CD8-positive, alpha-beta memory T cell (primary cell): ENCODE results near the gene CCHCR1. TPM values are rescaled to one million over a fixed set of nuclear protein-coding genes. Genes with fewer than 3 reads are reported as not detected.
"Not testable (repeated sequence)": the region's sequence is repeated elsewhere in the genome, so short reads cannot be mapped to it uniquely, and the experiment has no call there.

Experiments
- CTCF ChIA-PET: fragments of 350-600 bp; sonication (Branson Sonifier 250); formaldehyde crosslinking; loops from one replicate; lab custom pipeline; 2021; ENCODE audit warnings: antibody characterized with exemption; lab: Charles Lee
- POLR2A ChIA-PET: fragments of 350-600 bp; sonication (Branson Sonifier 250); formaldehyde crosslinking; loops from one replicate; lab custom pipeline; 2021; ENCODE audit warnings: antibody characterized with exemption; lab: Charles Lee
- DNase-seq, 5 donors: peaks; one replicate each; pipeline versions ENCODE4 v3.0.0 to v3.0.0-alpha.2; 2020 to 2022; ENCODE audit warnings: mixed read lengths in 1 of 5
- H3K27ac ChIP-seq: one replicate; pipeline ENCODE4 v1.7.0; 2013; ENCODE audit warnings: low read depth, mild to moderate bottlenecking, low read length, moderate library complexity
- H3K27me3 ChIP-seq: 2 replicates; pipeline ENCODE4 v1.7.0; 2013; ENCODE audit warnings: low read length, mild to moderate bottlenecking; ENCODE audit not compliant: insufficient read depth, poor library complexity, severe bottlenecking
- H3K36me3 ChIP-seq: 2 replicates; pipeline ENCODE4 v1.7.0; 2013; ENCODE audit warnings: mild to moderate bottlenecking, low read length, moderate library complexity; ENCODE audit not compliant: insufficient read depth
- H3K4me1 ChIP-seq: 2 replicates; pipeline ENCODE4 v1.7.0; 2013; ENCODE audit warnings: mild to moderate bottlenecking, low read length, moderate library complexity; ENCODE audit not compliant: insufficient read depth
- H3K4me3 ChIP-seq: 2 replicates; pipeline ENCODE4 v1.7.0; 2013; ENCODE audit warnings: mild to moderate bottlenecking, low read length
- H3K9me3 ChIP-seq: 2 replicates; pipeline ENCODE4 v1.7.0; 2013; ENCODE audit warnings: mild to moderate bottlenecking, low read length
- H3K27ac Mint-ChIP-seq, 8 donors: one replicate each; pipeline ENCODE4 v1.8.0; 2020 to 2021; ENCODE audit warnings: mixed read lengths in 8 of 8, mild to moderate bottlenecking in 6 of 8, inconsistent platforms in 3 of 8, moderate library complexity in 3 of 8
- H3K27me3 Mint-ChIP-seq, 2 donors: one replicate each; pipeline ENCODE4 v1.8.0; 2020 to 2021; ENCODE audit warnings: mixed read lengths in 2 of 2, mild to moderate bottlenecking in 1 of 2, moderate library complexity in 1 of 2
- H3K36me3 Mint-ChIP-seq, 3 donors: one replicate each; pipeline ENCODE4 v1.8.0; 2020 to 2021; ENCODE audit warnings: mixed read lengths in 3 of 3, inconsistent platforms in 1 of 3, mild to moderate bottlenecking in 1 of 3
- H3K4me1 Mint-ChIP-seq, 3 donors: one replicate each; pipeline ENCODE4 v1.8.0; 2020 to 2021; ENCODE audit warnings: mixed read lengths in 3 of 3, inconsistent platforms in 1 of 3, mild to moderate bottlenecking in 1 of 3
- H3K4me3 Mint-ChIP-seq, 7 donors: one replicate each; pipeline ENCODE4 v1.8.0; 2020 to 2021; ENCODE audit warnings: mixed read lengths in 7 of 7, mild to moderate bottlenecking in 6 of 7, moderate library complexity in 4 of 7, inconsistent platforms in 2 of 7
- H3K9me3 Mint-ChIP-seq, 5 donors: one replicate each; pipeline ENCODE4 v1.8.0; 2020 to 2022; ENCODE audit warnings: mixed read lengths in 5 of 5, mild to moderate bottlenecking in 3 of 5, moderate library complexity in 2 of 5, inconsistent platforms in 1 of 5
- polyA plus RNA-seq: library from polyadenylated mRNA; unstranded; fragments of 300-500 nt; fragmentation: Illumina TruSeq; gene quantifications from one replicate; pipeline ENCODE4 v1.2.3, GENCODE V29; 2021
- total RNA-seq, 2 experiments: library from RNA; stranded (reverse); gene quantifications; one replicate each; pipeline ENCODE4 v1.2.3, GENCODE V29; 2021

The CCHCR1 gene
- total RNA-seq (10 to 100 TPM; 45.9 to 46.1 TPM), polyA plus RNA-seq (7.4 TPM)

GRCh38 chr6:31157513-31158139, at the start of gene CCHCR1:
Gene CCHCR1 (minus strand): TSS chr6:31157802. CDS start chr6:31157600, 202 bp downstream.
- Mint-ChIP-seq H3K27ac (peak within 1 kb of the TSS; percentile 10 to 96 (median 90)), H3K27me3 (no peaks in the 10 kb centered on the region), H3K36me3 (peaks cover 4 to 34% (median 6%) of the 10 kb centered on the region in 3 donors), H3K4me1 (peaks cover 23 to 35% (median 33%) of the 10 kb centered on the region in 3 donors), H3K9me3 (no peaks in the 10 kb centered on the region), H3K4me3 (peak within 1 kb of the TSS; percentile 80 to 98 (median 88))
- POLR2A ChIA-PET, result interaction anchor here (0.5 to 2.0 kb wide), 3 partner anchors 40 to 678 kb away, joined by 3 to 12 read pairs (median 4); no protein-coding TSS in a partner anchor
- peak within 1 kb of the TSS; percentile 88 for H3K4me3 ChIP-seq
- CTCF ChIA-PET, result interaction anchor here (0.6 to 1.4 kb wide), 2 partner anchors 12 to 20 kb away, joined by 3 read pairs; no protein-coding TSS in a partner anchor
- no peak for DNase-seq
- peaks cover 4% of the 10 kb centered on the region for H3K36me3 ChIP-seq
- H3K27me3 ChIP-seq, result no peaks in the 10 kb centered on the region
- no peaks in the 10 kb centered on the region for H3K9me3 ChIP-seq
- H3K4me1 ChIP-seq, result peaks cover 18% of the 10 kb centered on the region
- H3K27ac ChIP-seq, result peak within 1 kb of the TSS; percentile 70

- peaks cover 0 to 11% (median 2%) of the 10 kb centered on the region in 3 donors for H3K36me3 Mint-ChIP-seq
- no peak for DNase-seq
- peak overlapping the region; percentile 5 to 87 (median 42) for H3K4me3 Mint-ChIP-seq
- ChIA-PET CTCF (interaction anchor here (1.7 to 3.9 kb wide), 2 partner anchors 9 to 161 kb away, joined by 5 to 13 read pairs; no protein-coding TSS in a partner anchor), POLR2A (no interaction called here)
- H3K27ac Mint-ChIP-seq, result peak overlapping the region in 7 of 8 donors; percentile 71 to 90 (median 83)
- H3K4me3 ChIP-seq, result no peak overlapping the region
- H3K4me1 ChIP-seq, result peaks cover 38% of the 10 kb centered on the region
- H3K27ac ChIP-seq, result no peak overlapping the region
- no peaks in the 10 kb centered on the region for H3K36me3 ChIP-seq
- peaks cover 37 to 51% (median 45%) of the 10 kb centered on the region in 3 donors for H3K4me1 Mint-ChIP-seq
- H3K9me3 Mint-ChIP-seq, result no peaks in the 10 kb centered on the region
- no peaks in the 10 kb centered on the region for H3K27me3 ChIP-seq
- H3K27me3 Mint-ChIP-seq, result peaks cover 0 to 1% of the 10 kb centered on the region in 2 donors
- no peaks in the 10 kb centered on the region for H3K9me3 ChIP-seq
These were observed 48.0 kb upstream of the CCHCR1 start for GRCh38 chr6:31205638-31206037.

- ChIA-PET POLR2A (interaction anchor here (3.0 kb wide), 1 partner anchor 68 kb away, joined by 9 read pairs; no protein-coding TSS in a partner anchor), CTCF (interaction anchor here (1.7 kb wide), 1 partner anchor 162 kb away, joined by 5 read pairs; no protein-coding TSS in a partner anchor)
- no peaks in the 10 kb centered on the region for H3K9me3 ChIP-seq
- Mint-ChIP-seq H3K27ac (peak overlapping the region; percentile 94 to 99 (median 98)), H3K27me3 (peaks cover 0 to 1% of the 10 kb centered on the region in 2 donors), H3K9me3 (no peaks in the 10 kb centered on the region), H3K4me1 (peaks cover 44 to 60% (median 54%) of the 10 kb centered on the region in 3 donors), H3K36me3 (peaks cover 0 to 18% (median 2%) of the 10 kb centered on the region in 3 donors), H3K4me3 (peak overlapping the region; percentile 88 to 100 (median 94))
- peaks cover 7% of the 10 kb centered on the region for H3K36me3 ChIP-seq
- peaks cover 46% of the 10 kb centered on the region for H3K4me1 ChIP-seq
- no peaks in the 10 kb centered on the region for H3K27me3 ChIP-seq
- H3K27ac ChIP-seq, result no peak overlapping the region
- no peak overlapping the region for H3K4me3 ChIP-seq
- no peak for DNase-seq
These were observed 47.1 kb upstream of the CCHCR1 start for GRCh38 chr6:31204751-31205145.

- CTCF ChIA-PET, result interaction anchor here (0.9 to 1.6 kb wide), 2 partner anchors 151 to 163 kb away, joined by 3 to 4 read pairs; no protein-coding TSS in a partner anchor
- POLR2A ChIA-PET, result interaction anchor here (0.7 to 3.0 kb wide), 6 partner anchors 10 to 163 kb away, joined by 3 to 9 read pairs (median 4); partner anchors contain the start of gene HLA-B
- Histone ChIP-seq H3K4me1 (peaks cover 57% of the 10 kb centered on the region), H3K36me3 (peaks cover 7% of the 10 kb centered on the region), H3K27ac (peak overlapping the region; percentile 65), H3K4me3 (peak overlapping the region; percentile 55), H3K27me3 (no peaks in the 10 kb centered on the region), H3K9me3 (no peaks in the 10 kb centered on the region)
- Mint-ChIP-seq H3K27ac (peak overlapping the region; percentile 94 to 99 (median 98)), H3K36me3 (peaks cover 0 to 21% (median 2%) of the 10 kb centered on the region in 3 donors), H3K9me3 (no peaks in the 10 kb centered on the region), H3K4me3 (peak overlapping the region; percentile 88 to 100 (median 94)), H3K27me3 (no peaks in the 10 kb centered on the region), H3K4me1 (peaks cover 55 to 72% (median 66%) of the 10 kb centered on the region in 3 donors)
- peak in 4 of 5 donors; percentile 32 to 69 (median 53) for DNase-seq
These were observed 45.9 kb upstream of the CCHCR1 start for GRCh38 chr6:31203345-31203979.

GRCh38 chr6:31202259-31203166, 44.9 kb upstream of the CCHCR1 start:
- Mint-ChIP-seq H3K9me3 (no peaks in the 10 kb centered on the region), H3K36me3 (peaks cover 0 to 26% (median 0%) of the 10 kb centered on the region in 3 donors), H3K4me3 (peak overlapping the region in 6 of 7 donors; percentile 36 to 100 (median 76)), H3K27me3 (peaks cover 0 to 3% of the 10 kb centered on the region in 2 donors), H3K4me1 (peaks cover 57 to 74% (median 66%) of the 10 kb centered on the region in 3 donors), H3K27ac (peak overlapping the region; percentile 94 to 99 (median 98))
- H3K9me3 ChIP-seq, result no peaks in the 10 kb centered on the region
- peak overlapping the region; percentile 65 for H3K27ac ChIP-seq
- POLR2A ChIA-PET, result interaction anchor here (0.6 to 3.0 kb wide), 8 partner anchors 9 to 164 kb away, joined by 3 to 9 read pairs (median 4); partner anchors contain the start of gene HLA-B
- H3K4me3 ChIP-seq, result no peak overlapping the region
- DNase-seq, result no peak
- peaks cover 7% of the 10 kb centered on the region for H3K36me3 ChIP-seq
- no peaks in the 10 kb centered on the region for H3K27me3 ChIP-seq
- peaks cover 57% of the 10 kb centered on the region for H3K4me1 ChIP-seq
- CTCF ChIA-PET, result interaction anchor here (0.9 to 1.6 kb wide), 2 partner anchors 152 to 164 kb away, joined by 3 to 4 read pairs; no protein-coding TSS in a partner anchor

GRCh38 chr6:31199105-31199452, 41.5 kb upstream of the CCHCR1 start:
- ChIA-PET CTCF (interaction anchor here (7.6 kb wide), 1 partner anchor 168 kb away, joined by 72 read pairs; no protein-coding TSS in a partner anchor), POLR2A (interaction anchor here (2.0 kb wide), 1 partner anchor 155 kb away, joined by 8 read pairs; no protein-coding TSS in a partner anchor)
- not testable (repeated sequence) for H3K27me3 ChIP-seq, DNase-seq, H3K9me3 Mint-ChIP-seq, H3K27me3 Mint-ChIP-seq, H3K9me3 ChIP-seq, H3K36me3 ChIP-seq
- H3K27ac Mint-ChIP-seq, result peak overlapping the region; percentile 87 to 100 (median 94)
- H3K4me3 ChIP-seq, result peak overlapping the region; percentile 80
- H3K4me1 ChIP-seq, result peaks cover 60% of the 10 kb centered on the region
- H3K4me1 Mint-ChIP-seq, result peaks cover 69 to 83% (median 75%) of the 10 kb centered on the region in 3 donors
- peak overlapping the region; percentile 99 for H3K27ac ChIP-seq
- H3K4me3 Mint-ChIP-seq, result peak overlapping the region; percentile 80 to 98 (median 87)
- peaks cover 0 to 49% (median 2%) of the 10 kb centered on the region in 3 donors for H3K36me3 Mint-ChIP-seq
